ENCODE results near the gene MPI.
A peak's percentile ranks its signal among the peaks of the same experiment; 100 is the strongest.

MPI gene, protein sequence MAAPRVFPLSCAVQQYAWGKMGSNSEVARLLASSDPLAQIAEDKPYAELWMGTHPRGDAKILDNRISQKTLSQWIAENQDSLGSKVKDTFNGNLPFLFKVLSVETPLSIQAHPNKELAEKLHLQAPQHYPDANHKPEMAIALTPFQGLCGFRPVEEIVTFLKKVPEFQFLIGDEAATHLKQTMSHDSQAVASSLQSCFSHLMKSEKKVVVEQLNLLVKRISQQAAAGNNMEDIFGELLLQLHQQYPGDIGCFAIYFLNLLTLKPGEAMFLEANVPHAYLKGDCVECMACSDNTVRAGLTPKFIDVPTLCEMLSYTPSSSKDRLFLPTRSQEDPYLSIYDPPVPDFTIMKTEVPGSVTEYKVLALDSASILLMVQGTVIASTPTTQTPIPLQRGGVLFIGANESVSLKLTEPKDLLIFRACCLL

GRCh38 chr15:74889883-74890664 lies at the start of gene MPI:
Gene MPI, plus strand, starts transcription at chr15:74890042. Its CDS starts 32 bp downstream, at chr15:74890074.
- peak; percentile 81 to 87 for DNase-seq

DNA sequence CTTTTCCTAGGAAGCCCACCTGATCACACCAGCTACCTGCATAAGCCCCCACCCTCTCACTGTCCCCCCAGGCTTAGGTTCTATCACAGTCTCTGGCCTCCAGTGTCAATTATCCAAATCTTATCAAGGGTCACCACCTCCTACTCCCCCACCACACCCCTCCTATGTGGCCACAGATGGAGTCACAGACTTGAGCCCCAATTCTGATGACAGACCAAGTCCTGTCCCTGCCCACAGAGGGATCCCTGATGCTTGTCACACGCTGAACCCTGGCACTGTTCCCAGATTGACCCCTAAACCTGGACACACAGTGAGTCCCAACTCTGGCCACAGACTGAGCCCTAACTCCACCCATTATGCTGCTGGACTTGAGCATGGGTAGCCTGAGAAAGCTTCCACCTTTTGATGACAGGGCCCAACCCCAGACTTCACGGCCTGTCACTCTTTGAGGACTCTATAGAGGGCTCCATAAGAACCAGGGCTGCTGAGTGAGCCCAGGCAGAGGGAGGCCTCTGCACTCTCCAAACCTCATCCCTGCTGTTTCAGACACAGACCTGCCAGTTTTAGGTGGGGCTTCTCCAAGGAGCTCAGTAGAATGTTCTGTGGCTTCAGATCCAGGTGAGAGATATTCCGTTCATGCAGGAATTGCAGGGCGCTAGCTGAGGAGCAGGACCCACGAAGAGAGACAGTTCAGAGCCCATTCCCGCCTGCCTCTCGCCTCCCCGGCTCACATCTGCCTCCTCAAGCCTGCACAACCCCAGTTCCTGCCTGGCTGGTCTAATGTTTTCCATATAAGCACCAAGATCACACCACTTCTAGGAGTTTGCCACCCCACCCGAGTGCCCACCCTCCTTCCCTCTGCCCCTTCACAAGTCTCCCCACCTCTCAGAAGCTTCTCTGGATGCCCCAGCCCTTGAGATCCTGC lies 48.7 kb upstream of the MPI start:
- DNase-seq = no peak

DNA sequence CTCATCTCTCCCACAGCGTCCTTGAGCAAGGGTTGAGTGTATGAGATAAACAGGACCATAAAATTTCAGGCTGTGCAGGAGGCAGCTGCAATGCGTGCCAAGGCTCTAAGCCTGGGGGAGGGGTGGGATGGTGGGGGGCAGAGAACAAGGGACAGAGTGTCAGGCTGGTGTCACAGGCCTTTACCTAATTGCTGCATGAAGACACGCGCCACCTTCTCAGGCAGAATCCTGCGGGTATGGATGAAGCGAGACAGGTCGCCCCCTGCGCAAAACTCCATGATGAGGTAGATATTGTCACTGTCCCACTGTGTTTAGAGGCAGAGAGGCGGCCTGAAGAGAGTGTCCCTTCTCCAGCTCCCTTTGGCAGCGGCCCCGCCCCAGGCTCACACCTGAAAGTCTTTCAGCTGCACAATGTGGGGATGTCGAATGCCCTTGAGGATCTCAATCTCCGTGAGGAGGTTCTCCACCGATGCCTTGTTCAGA lies 47.9 kb upstream of the MPI start:
- DNase-seq = no peak

DNA sequence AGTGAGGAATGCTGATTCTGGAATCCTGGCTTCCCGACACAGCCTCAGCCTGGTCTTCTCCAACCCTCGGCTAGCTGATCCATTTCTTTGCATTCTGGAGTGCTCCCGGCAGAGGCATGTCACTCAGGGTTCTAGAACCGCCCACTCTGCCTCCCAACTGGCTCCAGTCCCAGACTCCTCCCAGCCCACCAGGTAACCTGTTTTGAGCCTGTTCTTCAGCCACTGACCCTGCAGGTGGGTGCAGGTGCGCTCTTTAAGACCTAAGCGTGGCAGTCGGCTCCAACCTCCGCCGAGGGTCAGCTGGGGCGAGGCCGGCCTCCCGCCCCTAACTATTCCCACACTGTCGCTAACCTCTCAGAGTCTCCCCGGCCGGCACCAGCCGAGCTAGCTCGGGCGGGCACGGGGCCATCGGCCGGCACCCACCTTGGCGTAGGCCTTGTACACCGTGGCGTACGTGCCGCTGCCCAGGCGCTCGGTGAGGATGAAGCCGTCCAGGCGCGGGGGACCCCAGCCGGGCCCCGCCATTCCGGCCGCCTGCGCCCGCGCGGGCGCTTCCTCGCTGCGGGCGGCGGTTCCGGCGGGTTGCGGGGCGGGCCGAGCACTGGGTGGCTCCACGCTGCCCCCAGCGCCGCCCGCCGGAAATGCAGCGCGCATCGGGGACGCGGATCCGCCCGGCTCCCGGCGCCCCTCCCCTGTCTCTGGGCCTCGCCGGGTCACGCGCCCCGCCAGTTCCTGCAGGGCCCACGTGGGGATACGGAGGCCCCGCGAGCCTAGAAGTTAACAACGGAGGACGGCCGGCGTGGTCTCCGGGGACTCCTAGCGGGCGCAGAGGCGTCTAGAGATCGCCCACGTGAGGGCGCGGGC lies 47.0 kb upstream of the MPI start, which contains the start of gene ULK3:
Gene ULK3 (minus strand): TSS at position 576 of the 864 bp plus-strand sequence. CDS start 51 bp downstream, at position 525.
- DNase-seq = peak; percentile 63 to 85

DNA sequence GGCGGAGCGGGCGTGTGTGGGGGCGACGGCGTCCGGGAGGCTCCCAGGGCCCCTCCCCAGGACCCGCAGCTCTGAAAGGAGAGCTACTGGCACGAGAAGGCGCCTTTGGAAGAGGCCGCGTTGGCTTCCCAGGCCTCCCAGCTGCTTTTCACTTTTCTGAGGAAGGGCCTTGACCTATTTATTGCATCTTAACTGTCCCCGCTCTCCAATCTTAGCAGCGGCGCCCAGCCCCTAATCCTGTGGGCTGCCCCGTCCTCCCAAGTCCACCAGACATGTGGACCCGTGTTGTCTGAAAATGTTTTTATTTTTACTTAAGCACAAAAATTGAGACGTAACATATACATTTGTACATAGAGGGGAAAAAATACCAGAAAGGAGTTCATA lies 46.4 kb upstream of the MPI start:
- DNase-seq = no peak

DNA sequence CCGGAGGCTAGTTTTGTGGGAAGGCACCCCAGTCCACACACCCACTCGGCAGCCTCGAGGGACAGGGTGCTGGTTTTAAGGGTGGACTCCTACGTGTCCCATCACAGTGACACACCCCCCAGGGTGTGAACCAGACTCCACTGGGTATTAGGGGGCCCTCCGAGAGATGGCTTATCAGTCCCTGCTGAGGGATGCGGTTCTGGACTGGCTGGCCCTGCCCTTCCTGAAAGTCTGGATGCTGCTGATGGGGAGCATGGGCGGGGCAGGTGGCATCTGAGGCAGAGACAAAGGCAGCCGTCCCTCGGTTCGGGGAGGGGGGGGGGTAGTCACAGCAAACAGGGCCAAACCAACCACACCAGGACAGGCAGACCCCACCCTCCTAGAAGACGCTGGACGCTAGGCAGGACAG lies 45.9 kb upstream of the MPI start:
- no peak for DNase-seq

DNA sequence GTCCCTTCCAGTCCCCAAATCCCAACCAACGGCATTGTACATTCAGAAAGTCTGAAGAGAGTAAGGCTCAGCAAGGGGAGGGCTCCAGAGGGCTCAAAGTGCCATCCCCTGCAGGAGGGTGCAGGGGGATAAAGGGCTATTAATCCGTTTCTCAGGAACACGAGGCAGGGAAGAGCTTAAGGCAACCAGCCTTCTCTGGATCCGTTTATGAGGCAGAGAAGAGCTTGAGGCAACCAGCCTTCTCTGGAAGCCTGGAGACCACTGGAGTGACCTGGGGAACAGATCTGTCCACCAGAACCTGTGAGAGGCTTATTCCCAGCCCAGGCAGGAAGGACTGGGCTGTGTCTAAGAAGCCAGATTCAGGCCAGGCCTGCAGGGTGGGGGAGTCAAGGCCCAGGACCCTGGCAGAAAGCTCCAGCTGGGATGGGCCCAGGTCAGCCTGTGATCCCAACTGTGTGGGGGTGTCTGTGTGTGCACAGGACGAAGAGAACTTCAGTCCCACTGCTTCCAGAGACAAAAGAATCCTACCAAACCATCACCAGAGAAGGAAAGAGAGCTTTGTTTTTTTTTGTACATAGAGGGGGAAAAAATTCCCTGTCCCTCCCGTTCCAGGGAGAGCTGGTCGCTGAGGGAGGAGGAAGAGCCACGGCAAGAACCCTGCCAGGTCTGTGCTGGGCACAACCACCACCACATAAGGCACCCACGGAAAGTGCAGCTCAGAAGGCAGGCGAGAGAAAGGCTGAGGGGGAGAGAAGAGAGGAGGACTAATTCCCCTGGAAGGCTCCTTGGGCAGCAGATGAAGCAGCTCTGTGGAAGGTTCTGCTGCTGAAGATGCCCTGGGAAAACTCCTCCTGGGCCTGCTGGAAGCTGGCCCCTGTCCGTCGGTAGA lies 45.3 kb upstream of the MPI start:
- no peak for DNase-seq

DNA sequence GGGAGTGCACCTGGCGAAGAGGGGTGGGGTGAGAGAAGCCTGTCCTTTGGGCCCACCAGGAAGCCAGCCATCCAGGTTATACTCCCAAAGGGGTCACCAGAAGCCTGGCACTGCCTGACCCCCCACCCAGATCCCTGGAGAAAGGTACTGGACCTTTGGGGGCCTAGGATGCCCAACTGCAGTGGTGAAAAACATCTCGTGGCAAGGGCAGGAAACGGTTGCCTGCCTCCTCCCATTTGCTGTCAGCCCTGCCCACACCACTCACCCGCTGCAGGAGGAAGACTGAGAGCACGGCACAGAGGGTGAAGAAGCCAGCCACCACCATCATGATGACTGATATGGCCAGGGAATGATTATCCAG lies 44.7 kb upstream of the MPI start:
- no peak for DNase-seq

DNA sequence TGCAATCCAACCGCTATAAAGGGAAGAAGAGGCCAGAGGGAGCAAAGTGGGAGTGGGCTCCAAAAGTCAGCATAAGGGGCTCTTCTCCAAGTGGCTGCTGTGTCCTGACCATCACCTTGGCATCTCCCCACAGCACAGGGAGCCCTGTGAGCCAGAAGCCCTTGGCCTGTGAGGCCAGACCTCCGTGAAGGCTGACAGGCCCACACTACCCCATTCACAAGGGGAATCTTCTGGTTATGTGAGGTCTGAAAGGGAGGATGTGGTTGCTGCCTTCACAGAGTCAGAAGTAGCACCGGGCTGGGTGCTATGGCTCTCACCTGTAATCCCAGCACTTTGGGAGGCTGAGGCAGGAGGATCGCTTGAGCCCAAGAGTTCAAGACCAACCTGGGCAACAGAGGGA lies 44.3 kb upstream of the MPI start:
- no peak for DNase-seq

DNA sequence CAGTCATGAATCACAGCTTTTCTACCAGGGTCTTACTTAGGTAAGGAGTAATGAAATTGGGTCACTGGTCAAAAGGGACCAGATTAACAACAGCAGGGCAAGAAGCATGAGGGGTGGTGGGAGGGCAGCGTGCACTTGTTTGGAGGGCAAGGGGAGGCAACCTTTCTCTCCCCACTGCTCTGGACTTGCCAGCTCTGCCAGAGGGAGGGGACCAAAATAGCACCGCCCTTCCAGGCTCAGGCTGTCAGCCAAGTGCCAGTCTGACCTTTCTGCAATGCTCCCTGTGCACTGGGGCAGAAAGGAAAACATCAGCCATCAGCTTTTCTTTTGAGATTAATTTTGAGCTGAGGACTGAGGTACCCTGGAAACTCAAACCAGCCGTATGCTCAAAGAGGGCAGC lies 42.4 kb upstream of the MPI start:
- no peak for DNase-seq

GRCh38 chr15:74850393-74850792 lies 39.4 kb upstream of the MPI start:
- DNase-seq = no peak

DNA sequence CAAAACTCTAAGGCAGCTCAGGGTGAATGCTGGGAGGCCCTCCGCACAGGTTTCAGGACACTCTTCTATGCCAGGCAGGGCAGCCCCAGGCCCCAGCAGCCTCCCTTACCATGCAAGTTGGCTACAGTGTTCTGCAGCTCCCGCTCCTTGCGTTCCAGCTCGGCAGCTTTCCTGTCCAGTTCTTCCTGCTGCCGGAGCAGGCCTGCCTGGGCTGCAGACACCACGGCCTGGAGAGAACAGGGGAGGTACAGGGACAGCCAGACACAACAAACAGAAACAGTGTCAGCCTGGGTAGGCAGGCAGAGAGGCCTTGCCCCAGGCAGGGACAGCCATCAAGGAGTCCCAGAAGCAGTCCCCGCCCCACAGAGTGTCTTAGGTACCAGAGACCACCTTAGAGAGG lies 37.9 kb upstream of the MPI start:
- DNase-seq = no peak

GRCh38 chr15:74854453-74855022 lies 35.3 kb upstream of the MPI start:
- DNase-seq = no peak

GRCh38 chr15:74855857-74856256 lies 34.0 kb upstream of the MPI start:
- no peak for DNase-seq

DNA sequence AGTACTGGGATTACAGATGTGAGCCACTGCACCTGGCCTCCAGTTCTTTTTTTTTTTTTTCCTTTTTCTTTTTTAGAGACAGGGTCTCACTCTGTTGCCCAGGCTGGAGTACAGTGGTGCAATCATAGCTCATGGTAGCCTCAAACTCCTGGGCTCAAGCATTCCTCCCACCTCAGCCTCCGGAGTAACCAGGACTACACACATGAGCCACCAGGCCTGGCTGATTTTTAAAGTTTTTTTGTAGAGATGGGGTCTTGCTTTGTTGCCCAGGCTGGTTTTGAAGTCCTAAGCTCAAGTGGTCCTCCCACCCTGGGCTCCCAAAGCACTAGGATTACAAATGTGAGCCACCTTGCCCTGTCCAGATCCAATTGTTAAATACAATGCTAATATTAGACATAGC lies 33.3 kb upstream of the MPI start:
- DNase-seq = no peak

DNA sequence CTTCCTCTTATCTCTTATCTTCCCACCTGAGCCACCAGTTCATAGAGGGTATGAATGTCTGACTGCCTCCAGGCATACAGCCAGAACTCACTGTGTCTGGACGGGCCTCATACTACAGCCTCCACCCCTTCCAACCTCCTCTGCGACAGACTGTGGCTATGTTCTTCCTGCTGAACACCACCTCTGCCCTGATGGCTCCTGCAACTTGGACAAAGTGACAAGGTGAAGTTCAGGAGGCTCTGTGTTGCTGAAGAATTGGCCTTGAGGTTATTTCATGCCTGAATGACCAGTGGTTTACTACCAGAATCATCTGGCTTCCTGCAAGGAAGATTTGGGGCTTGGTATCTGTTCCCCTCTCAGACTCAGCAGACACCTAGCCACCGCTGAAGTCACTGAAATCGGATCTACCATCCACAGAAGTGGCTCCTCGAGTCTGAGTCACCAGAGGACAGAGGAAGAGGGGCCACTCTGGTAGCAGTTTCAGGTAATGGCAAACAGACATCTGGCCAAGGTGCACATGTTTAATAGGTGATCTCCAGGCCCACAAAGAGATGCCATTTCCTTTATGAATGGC lies 32.7 kb upstream of the MPI start:
- DNase-seq = no peak

DNA sequence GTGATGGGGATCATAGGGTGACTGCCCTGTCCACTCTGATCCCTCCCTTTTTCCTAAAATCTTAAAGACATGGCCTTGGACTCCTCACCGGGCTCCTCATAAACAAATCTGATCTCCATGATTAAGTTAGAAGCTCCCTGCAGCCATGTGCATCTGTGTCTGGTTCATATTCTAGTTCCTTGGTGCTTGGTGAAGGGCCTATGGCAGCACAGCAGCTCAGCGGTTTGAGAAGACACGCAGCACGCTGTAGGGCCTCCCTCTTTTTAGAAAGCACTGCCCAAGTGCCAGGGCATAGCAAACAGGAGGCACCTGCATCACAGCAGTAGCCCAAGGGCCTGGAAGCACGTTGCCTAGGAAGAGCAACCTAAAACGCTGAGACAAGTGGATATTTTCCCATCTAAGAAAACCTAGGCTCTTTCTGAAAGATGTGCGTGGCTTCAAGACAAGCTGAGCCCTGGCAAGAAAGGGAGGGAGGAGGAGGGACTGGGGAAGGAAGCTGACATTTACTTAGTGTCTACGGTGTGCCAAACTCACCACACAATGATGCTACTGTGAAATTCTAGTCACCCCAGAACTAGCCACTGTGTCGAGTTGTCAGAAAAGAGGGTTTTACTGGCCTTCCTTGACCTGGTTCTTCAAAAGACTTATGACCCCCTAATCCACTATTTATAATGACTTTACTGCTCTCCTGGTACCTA lies 32.0 kb upstream of the MPI start:
- DNase-seq = no peak

DNA sequence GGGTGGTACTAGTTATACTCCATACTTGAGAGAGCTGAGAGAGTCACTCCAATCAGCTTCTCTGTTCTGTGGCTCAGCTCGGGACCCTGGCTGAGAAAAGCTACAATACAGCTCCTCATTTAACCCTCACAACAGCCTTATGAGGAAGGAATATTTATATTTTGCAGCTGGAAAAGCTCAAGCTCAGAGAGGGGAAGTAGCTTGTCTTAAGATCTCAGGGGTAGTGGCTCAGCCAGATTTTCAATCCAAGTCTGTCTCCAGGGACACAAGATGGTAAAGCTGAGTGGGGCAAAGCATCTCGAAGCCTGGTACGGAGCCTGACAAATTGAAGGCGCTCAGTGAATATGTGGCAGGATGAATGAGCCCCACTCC lies 31.5 kb upstream of the MPI start:
- DNase-seq = no peak

DNA sequence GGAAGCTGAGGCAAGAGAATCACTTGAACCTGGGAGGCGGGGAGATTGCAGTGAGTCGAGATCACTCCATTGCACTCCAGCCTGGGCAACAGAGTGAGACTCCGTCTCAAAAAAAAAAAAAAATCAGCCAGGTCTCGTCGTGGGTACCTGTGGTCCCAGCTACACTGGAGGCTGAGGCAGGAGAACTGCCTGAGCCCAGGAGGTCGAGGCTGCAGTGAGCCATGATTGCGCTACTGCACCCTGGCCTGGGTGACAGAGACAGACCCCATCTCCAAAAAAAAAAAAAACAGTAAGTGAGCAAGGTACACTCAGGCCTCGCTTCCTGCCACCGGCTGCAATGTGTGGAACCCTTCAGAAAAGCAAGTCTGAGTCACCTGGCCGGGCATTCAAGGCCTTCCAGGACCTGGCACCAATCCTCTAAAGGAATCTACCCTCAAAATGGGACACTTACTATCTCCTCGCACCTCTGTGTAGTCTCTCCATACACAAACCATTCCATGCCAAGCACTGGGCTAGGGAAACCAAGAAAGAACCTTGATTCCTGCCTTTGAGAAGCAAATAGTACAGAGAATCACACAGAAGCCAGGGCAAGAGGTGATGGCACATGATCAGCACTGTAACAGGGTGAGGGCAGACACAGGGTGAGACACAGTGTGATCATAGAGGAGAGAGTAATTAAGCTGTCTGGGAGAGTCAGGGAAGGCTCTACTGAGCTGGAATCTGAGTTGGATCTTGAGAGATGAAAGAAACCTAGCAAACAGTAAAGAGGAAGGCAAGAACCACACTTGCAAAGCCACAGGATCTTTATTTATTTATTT lies 26.4 kb upstream of the MPI start:
- DNase-seq = no peak

Measured in SHP77 (cell line).